ENCODE results near the gene RNF187. TPM values are rescaled to one million over a fixed set of nuclear protein-coding genes. Genes with fewer than 3 reads are reported as not detected.

The RNF187 gene
- total RNA-seq = 100 to 1,000 TPM; 110 to 132 TPM

GRCh38 chr1:228487336-228488124 is at the start of gene RNF187:
RNF187 (plus strand) TSS chr1:228487382.
- Mint-ChIP-seq H3K36me3 (ENCODE audit: low read depth) (peaks cover 33% of the 10 kb centered on the region), H3K27me3 (no peaks in the 10 kb centered on the region), H3K4me1 (peaks cover 47% of the 10 kb centered on the region), H3K4me3 (peak within 1 kb of the TSS; percentile 96), H3K27ac (peak within 1 kb of the TSS; percentile 100), H3K9me3 (no peaks in the 10 kb centered on the region)
- peak; percentile 48 for DNase-seq
- CTCF ChIA-PET = interaction anchor here (0.7 to 2.0 kb wide), 9 partner anchors 13 to 406 kb away, joined by 3 to 15 read pairs (median 6); a partner anchor contains a TSS
- POLR2A ChIA-PET = interaction anchor here (1.3 to 1.5 kb wide), 3 partner anchors 23 to 29 kb away, joined by 3 to 7 read pairs (median 5); a partner anchor contains a TSS

GRCh38 chr1:228437424-228437962 is 49.7 kb upstream of the RNF187 start:
- CTCF ChIA-PET = no interaction called here
- POLR2A ChIA-PET = no interaction called here

GRCh38 chr1:228438266-228438665 is 48.9 kb upstream of the RNF187 start:
- Mint-ChIP-seq H3K36me3 (ENCODE audit: low read depth) (no peaks in the 10 kb centered on the region), H3K27me3 (peaks cover 41% of the 10 kb centered on the region), H3K4me1 (peaks cover 18% of the 10 kb centered on the region), H3K27ac (no peak overlapping the region), H3K9me3 (no peaks in the 10 kb centered on the region), H3K4me3 (no peak overlapping the region)
- CTCF ChIA-PET = no interaction called here
- POLR2A ChIA-PET = no interaction called here
- DNase-seq = peak; percentile 18

More at GRCh38 chr1:228437424-228437962, 49.7 kb upstream of the RNF187 start:
- H3K27ac Mint-ChIP-seq = no peak overlapping the region
- H3K4me1 Mint-ChIP-seq = peaks cover 18% of the 10 kb centered on the region
- no peak overlapping the region for H3K4me3 Mint-ChIP-seq
- H3K27me3 Mint-ChIP-seq = peaks cover 39% of the 10 kb centered on the region
- no peaks in the 10 kb centered on the region for H3K36me3 Mint-ChIP-seq (ENCODE audit: low read depth)
- no peak for DNase-seq
- no peaks in the 10 kb centered on the region for H3K9me3 Mint-ChIP-seq

GRCh38 chr1:228440761-228441500 is 46.3 kb upstream of the RNF187 start:
- CTCF ChIA-PET = interaction anchor here (0.8 to 1.0 kb wide), 3 partner anchors 11 to 19 kb away, joined by 3 read pairs; no protein-coding TSS in a partner anchor
- POLR2A ChIA-PET = no interaction called here
- peaks cover 47% of the 10 kb centered on the region for H3K27me3 Mint-ChIP-seq

GRCh38 chr1:228443395-228443794 is 43.8 kb upstream of the RNF187 start:
- DNase-seq = no peak
- peaks cover 66% of the 10 kb centered on the region for H3K27me3 Mint-ChIP-seq
- peaks cover 32% of the 10 kb centered on the region for H3K4me1 Mint-ChIP-seq
- ChIA-PET POLR2A (no interaction called here), CTCF (no interaction called here)
- no peak overlapping the region for H3K4me3 Mint-ChIP-seq
- no peaks in the 10 kb centered on the region for H3K36me3 Mint-ChIP-seq (ENCODE audit: low read depth)
- no peaks in the 10 kb centered on the region for H3K9me3 Mint-ChIP-seq
- H3K27ac Mint-ChIP-seq = no peak overlapping the region

More at GRCh38 chr1:228440761-228441500, 46.3 kb upstream of the RNF187 start:
- Mint-ChIP-seq H3K27ac (no peak overlapping the region), H3K4me3 (no peak overlapping the region), H3K9me3 (no peaks in the 10 kb centered on the region), H3K4me1 (peaks cover 28% of the 10 kb centered on the region), H3K36me3 (ENCODE audit: low read depth) (no peaks in the 10 kb centered on the region)
- DNase-seq = no peak

- Mint-ChIP-seq H3K4me1 (peaks cover 23% of the 10 kb centered on the region), H3K4me3 (peak overlapping the region; percentile 66), H3K36me3 (ENCODE audit: low read depth) (no peaks in the 10 kb centered on the region), H3K27ac (peak overlapping the region; percentile 19), H3K9me3 (no peaks in the 10 kb centered on the region), H3K27me3 (peaks cover 67% of the 10 kb centered on the region)
- no peak for DNase-seq
- ChIA-PET CTCF (interaction anchor here (0.8 to 1.1 kb wide), 2 partner anchors 11 to 20 kb away, joined by 3 read pairs; a partner anchor contains a TSS), POLR2A (no interaction called here)
These were observed 41.7 kb upstream of the RNF187 start for GRCh38 chr1:228445490-228445842.

- Mint-ChIP-seq H3K9me3 (no peaks in the 10 kb centered on the region), H3K4me3 (peak overlapping the region; percentile 66), H3K27me3 (peaks cover 64% of the 10 kb centered on the region), H3K36me3 (ENCODE audit: low read depth) (no peaks in the 10 kb centered on the region), H3K4me1 (peaks cover 23% of the 10 kb centered on the region), H3K27ac (peak overlapping the region; percentile 19)
- peak; percentile 49 for DNase-seq
- ChIA-PET CTCF (interaction anchor here (0.8 to 1.1 kb wide), 3 partner anchors 11 to 21 kb away, joined by 3 read pairs; a partner anchor contains a TSS), POLR2A (no interaction called here)
These were observed 41.1 kb upstream of the RNF187 start for GRCh38 chr1:228445843-228446650.

GRCh38 chr1:228446852-228447251 is 40.3 kb upstream of the RNF187 start:
- POLR2A ChIA-PET = no interaction called here
- Mint-ChIP-seq H3K27me3 (peaks cover 60% of the 10 kb centered on the region), H3K27ac (no peak overlapping the region), H3K9me3 (no peaks in the 10 kb centered on the region), H3K36me3 (ENCODE audit: low read depth) (no peaks in the 10 kb centered on the region), H3K4me1 (peaks cover 23% of the 10 kb centered on the region), H3K4me3 (no peak overlapping the region)
- CTCF ChIA-PET = interaction anchor here (0.8 to 1.0 kb wide), 2 partner anchors 11 to 19 kb away, joined by 3 read pairs; a partner anchor contains a TSS
- no peak for DNase-seq

- POLR2A ChIA-PET = no interaction called here
These were observed 38.8 kb upstream of the RNF187 start for GRCh38 chr1:228448372-228448771.

GRCh38 chr1:228450200-228450599 is 37.0 kb upstream of the RNF187 start:
- POLR2A ChIA-PET = no interaction called here
- CTCF ChIA-PET = interaction anchor here (1.7 kb wide), 1 partner anchor 37 kb away, joined by 5 read pairs; the partner anchor contains the start of gene RNF187
- peaks cover 7% of the 10 kb centered on the region for H3K36me3 Mint-ChIP-seq (ENCODE audit: low read depth)
- peaks cover 37% of the 10 kb centered on the region for H3K4me1 Mint-ChIP-seq
- H3K4me3 Mint-ChIP-seq = no peak overlapping the region
- peaks cover 31% of the 10 kb centered on the region for H3K27me3 Mint-ChIP-seq
- no peak for DNase-seq
- no peak overlapping the region for H3K27ac Mint-ChIP-seq
- H3K9me3 Mint-ChIP-seq = no peaks in the 10 kb centered on the region

More at GRCh38 chr1:228448372-228448771, 38.8 kb upstream of the RNF187 start:
- no peak overlapping the region for H3K4me3 Mint-ChIP-seq
- no peak overlapping the region for H3K27ac Mint-ChIP-seq
- H3K27me3 Mint-ChIP-seq = peaks cover 45% of the 10 kb centered on the region
- CTCF ChIA-PET = interaction anchor here (1.1 kb wide), 1 partner anchor 15 kb away, joined by 3 read pairs; no protein-coding TSS in a partner anchor
- DNase-seq = no peak
- H3K9me3 Mint-ChIP-seq = no peaks in the 10 kb centered on the region
- peaks cover 26% of the 10 kb centered on the region for H3K4me1 Mint-ChIP-seq
- no peaks in the 10 kb centered on the region for H3K36me3 Mint-ChIP-seq (ENCODE audit: low read depth)

GRCh38 chr1:228452194-228453021 is 34.8 kb upstream of the RNF187 start:
- peaks cover 30% of the 10 kb centered on the region for H3K4me1 Mint-ChIP-seq
- peaks cover 7% of the 10 kb centered on the region for H3K36me3 Mint-ChIP-seq (ENCODE audit: low read depth)
- no peaks in the 10 kb centered on the region for H3K9me3 Mint-ChIP-seq
- H3K4me3 Mint-ChIP-seq = no peak overlapping the region
- H3K27me3 Mint-ChIP-seq = peaks cover 12% of the 10 kb centered on the region
- POLR2A ChIA-PET = no interaction called here
- H3K27ac Mint-ChIP-seq = no peak overlapping the region
- CTCF ChIA-PET = interaction anchor here (0.8 to 1.4 kb wide), 2 partner anchors 11 to 19 kb away, joined by 4 read pairs; no protein-coding TSS in a partner anchor
- no peak for DNase-seq
